SK-N-MC (cell line): ENCODE measurements around the gene AGTPBP1.

Source experiments
- EZH2 ChIP-seq: fragments of 200-600 bp; sonication (generic); IDR thresholded peaks from one replicate; pipeline ENCODE4 v1.6.1; 2017; ENCODE audit warnings: antibody characterized with exemption
- POLR2AphosphoS5 ChIP-seq: IDR thresholded peaks from 2 replicates; pipeline ENCODE4 v1.6.1; 2012; ENCODE audit warnings: mild to moderate bottlenecking, low read depth, low read length, borderline replicate concordance

- TF ChIP-seq POLR2AphosphoS5 (no peak), EZH2 (no peak)
Observed at GRCh38 chr9:85740787-85741094, 1.0 kb downstream of the AGTPBP1 start.
